Liver (tissue), 3 donors: ENCODE measurements around the gene RGS17.

Experiments used
- CTCF ChIP-seq: fragments of 150-350 bp; IDR thresholded peaks from 2 replicates; pipeline ENCODE4 v1.5.1; 2017; ENCODE audit warnings: improper control_type of control experiment, low read depth, low read length; ENCODE audit not compliant: missing input control
- MAX ChIP-seq: IDR thresholded peaks from 2 replicates; pipeline ENCODE4 v1.6.1; 2016; ENCODE audit warnings: antibody characterized with exemption
- TAF1 ChIP-seq: conservative IDR thresholded peaks from 2 replicates; pipeline ENCODE4 v1.6.1; 2016; ENCODE audit warnings: antibody characterized with exemption, mild to moderate bottlenecking
- ZBTB33 ChIP-seq: IDR thresholded peaks from 2 replicates; pipeline ENCODE4 v1.6.1; 2016; ENCODE audit warnings: antibody characterized with exemption
- donor health status: healthy.
- donor health status: healthy.

GRCh38 chr6:153149891-153150290 is 18.8 kb upstream of the RGS17 start:
- no peak for TF ChIP-seq CTCF
- TF ChIP-seq ZBTB33: no peak
- no peak for TF ChIP-seq TAF1
- TF ChIP-seq MAX: no peak
